IPS-NIHi7 (cell line): ENCODE results near the gene WEE1.
A peak's percentile ranks its signal among the peaks of the same experiment; 100 is the strongest.
"Not testable (repeated sequence)": the region's sequence is repeated elsewhere in the genome, so short reads cannot be mapped to it uniquely, and the experiment has no call there.

Experiments
- DNase-seq: peaks from one replicate; pipeline ENCODE4 v3.0.0; 2012; ENCODE audit warnings: mixed read lengths; ENCODE audit errors: extremely low spot score

Gene WEE1

DNA sequence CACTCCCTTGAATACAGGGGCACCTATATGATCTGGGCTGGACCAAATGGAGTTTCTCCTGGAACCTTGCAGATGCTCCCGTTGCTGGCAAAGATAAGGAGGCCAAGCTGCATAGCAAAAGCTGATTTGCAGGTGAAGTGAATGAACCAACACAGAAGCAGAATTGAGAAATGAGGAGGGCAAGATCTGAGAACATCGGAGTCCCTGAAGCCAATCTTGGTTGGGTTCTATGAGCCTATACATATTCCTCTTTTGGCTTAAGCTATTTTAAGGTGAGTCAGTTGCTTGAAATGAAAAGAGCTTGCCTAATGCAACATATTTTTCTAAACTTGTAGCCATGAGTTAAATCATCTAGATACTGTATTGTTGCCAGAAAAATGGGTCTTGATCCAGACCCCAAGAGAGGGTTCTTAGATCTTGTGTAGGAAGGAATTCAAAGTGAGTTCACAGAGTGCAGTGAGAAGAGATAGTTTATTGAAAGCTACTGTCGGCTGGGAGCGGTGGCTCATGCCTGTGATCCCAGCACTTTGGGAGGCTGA is 23.5 kb downstream of the WEE1 start:
- no peak for DNase-seq

DNA sequence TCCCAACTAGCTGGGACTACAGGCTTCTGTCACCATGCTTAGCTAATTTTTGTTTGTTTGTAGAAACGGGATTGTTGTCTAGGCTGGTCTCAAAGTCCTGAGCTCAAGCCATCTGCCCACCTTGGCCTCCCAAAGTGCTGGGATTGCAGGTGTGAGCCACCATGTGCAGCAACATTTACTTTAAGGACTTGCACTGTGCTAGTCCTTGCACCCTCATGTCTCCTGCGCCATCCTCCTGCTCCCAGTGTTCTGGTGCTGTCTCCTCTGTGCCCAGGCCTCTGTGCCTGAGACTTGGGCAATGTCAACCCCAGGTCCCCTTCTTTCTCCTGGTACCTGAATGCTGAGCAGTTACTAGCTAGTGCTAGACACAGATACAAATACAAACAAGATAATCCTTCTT is 26.7 kb downstream of the WEE1 start:
- no peak for DNase-seq

DNA sequence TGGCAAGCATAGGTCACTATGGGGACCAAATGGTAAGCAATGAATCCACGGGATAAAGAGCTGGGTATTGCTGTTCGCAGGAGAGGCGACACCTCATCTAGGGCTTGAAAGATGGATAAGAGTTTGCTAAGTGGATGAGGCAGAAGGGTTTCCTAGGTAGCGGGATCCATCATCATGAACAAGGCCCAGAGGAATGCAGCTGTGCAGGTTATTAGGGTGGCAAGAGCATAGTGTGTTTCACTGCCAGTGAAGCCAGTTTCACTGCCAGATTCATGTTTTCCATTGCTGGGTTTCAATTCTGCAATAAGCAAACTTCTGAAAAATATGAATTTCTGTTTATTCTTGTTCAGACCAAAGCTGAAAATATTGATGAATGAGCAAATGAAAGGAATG is 27.2 kb downstream of the WEE1 start:
- no peak for DNase-seq

DNA sequence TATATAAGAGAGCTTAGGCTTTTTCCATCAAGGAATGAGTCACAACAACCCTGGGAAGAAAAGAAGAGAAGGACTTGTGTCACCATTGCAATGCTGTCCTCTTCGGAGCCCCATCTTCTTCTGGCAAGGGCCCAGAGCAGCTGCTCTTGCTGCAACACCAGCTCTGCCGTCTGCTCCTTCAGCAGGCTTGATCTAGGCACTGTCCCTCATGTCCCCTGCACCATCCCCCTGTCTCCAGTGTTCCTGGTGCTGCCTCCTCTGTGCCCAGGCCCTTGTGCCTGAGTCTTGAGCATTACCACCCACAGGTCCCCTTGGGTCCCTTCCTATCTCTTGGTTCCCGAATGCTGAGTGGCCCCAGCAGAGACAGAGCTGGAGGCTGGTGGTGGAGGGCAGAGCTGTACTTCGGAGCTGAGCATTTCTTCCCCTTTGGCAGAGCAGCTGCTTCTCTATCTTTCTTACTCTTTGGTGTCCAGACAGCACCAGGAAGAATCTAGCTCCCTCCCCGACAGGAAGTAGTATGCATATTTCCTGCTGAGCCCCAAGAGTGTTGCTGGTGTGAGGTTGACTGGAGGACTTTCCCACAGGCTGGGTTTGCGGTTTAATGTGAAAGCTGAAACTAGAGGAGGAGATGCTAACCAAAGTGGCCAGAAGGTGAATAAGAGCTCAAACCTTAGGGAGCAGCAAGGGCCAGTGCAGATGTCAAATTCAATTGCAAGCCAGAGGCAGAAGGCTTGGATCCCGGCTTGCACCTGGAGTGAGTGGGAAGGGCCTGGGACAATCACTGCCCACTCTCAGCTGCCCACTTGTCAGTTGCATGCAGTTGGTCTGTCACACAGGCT is 27.8 kb downstream of the WEE1 start:
- peak; percentile 46 for DNase-seq

DNA sequence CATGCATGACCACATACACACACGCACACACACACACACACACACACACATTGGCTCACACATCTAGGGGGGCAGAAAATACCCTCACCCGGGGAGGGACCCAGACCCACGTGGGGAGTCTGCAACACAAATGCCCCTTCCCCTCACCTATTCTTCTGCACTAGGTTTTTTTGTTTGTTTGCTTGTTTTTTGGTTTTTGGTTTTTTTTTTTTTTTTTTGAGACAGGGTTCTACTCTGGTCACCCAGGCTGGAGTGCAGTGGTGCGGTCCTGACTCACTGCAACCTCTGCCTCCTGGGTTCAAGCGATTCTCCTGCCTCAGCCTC is 28.4 kb downstream of the WEE1 start:
- no peak for DNase-seq

DNA sequence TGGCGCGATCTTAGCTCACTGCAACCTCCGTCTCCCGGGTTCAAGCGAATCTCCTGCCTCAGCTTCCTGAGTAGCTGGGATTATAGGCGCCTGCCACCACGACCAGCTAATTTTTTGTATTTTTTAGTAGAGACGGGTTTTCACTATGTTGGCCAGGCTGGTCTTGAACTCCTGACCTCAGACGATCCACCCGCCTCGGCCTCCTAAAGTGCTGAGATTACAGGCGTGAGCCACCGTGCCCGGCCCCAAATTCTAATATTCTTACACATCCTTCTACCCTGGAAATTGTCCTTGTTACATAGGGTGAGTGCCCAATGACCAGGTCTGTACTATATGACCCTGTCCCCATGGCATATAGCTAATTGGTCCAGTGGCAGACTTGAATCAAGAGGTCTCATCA is 29.7 kb downstream of the WEE1 start:
- not testable (repeated sequence) for DNase-seq

DNA sequence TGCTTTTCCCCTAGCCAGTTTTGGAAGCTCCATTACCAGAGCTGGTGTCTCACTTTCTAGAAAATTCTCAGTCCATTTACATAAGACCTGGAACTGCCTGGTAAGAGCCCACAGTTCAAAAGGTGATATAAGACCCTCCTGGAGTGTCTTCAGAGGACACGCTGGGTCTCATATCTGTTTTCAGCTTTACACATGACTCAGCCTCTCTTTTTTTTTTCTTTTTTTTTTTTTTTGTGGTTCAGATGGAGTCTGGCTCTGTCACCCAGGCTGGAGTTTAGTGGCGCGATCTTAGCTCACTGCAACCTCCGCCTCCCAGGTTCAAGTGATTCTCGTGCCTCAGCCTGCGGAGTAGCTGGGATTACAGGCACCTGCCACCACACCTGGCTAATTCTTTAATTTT is 30.7 kb downstream of the WEE1 start:
- no peak for DNase-seq

DNA sequence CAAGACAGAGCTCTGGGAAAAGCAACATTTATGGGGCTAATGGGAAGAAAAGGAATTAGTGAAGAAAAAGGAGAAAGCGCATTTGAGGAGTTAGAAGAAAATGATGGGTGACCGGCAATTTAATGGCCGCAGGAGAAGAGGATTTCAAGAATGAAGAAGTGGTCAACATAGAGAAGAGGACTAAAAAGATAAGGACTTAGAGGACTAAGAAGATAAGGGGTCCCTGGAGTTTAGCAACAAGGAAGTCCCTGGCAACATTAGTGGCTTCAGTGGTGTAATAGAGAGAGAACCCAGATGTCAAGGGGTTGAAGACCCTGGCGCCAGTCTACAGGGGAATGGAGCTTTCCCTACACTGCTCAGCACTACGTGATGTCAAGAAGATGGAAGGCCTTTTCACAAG is 32.3 kb downstream of the WEE1 start:
- no peak for DNase-seq

DNA sequence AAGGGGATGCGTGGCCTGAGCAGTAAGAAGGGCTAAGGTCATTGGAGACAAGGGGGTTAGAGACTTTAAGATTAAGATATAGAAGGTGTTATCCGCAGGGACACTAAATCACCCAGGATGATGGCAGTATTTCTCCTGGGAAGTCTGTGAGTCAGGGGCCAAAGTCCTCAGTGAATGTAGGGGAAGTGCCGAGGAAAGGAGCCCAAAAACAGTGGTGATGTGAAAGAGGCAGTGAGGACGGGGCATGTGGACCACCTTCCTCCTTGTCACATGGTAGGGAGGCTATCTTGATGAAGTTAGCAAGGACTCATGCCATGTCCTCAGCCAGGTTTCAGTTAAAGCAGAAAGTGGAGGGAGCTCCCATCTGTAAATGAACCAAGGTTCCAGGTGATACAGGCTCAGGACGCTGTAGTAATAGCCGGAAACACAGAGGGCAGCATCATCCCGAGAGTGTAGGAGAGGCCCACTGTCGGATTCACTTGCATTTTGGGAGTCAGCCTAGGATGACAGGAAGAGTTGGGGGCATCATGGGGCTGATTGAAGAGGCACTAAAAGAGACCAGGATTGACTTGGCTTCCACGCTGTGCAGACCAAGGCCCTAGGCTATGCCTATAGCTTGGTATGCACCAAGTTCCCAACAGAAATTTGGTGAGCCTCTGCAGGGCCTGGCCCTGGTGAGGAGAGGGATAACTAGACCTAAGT is 33.5 kb downstream of the WEE1 start:
- peak; percentile 37 for DNase-seq

DNA sequence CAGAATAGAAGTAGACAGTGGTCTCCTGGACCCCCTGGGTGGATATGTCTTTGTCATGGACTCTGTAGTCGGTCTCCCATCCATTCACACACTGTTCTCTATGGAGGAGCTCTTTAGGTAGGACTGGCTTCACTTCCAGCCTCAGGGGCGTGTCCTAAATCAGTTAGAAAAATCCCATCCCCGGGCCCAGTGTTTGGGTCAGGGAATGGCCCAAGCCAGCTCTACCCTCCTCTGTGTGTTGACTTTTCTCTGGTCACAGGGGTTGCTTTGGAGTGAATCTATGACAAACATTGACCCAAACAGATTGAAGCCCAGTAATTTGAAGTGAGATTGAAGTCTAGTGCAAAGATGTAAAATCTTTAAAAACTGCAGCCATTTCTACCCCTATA is 34.0 kb downstream of the WEE1 start:
- DNase-seq: peak; percentile 31

DNA sequence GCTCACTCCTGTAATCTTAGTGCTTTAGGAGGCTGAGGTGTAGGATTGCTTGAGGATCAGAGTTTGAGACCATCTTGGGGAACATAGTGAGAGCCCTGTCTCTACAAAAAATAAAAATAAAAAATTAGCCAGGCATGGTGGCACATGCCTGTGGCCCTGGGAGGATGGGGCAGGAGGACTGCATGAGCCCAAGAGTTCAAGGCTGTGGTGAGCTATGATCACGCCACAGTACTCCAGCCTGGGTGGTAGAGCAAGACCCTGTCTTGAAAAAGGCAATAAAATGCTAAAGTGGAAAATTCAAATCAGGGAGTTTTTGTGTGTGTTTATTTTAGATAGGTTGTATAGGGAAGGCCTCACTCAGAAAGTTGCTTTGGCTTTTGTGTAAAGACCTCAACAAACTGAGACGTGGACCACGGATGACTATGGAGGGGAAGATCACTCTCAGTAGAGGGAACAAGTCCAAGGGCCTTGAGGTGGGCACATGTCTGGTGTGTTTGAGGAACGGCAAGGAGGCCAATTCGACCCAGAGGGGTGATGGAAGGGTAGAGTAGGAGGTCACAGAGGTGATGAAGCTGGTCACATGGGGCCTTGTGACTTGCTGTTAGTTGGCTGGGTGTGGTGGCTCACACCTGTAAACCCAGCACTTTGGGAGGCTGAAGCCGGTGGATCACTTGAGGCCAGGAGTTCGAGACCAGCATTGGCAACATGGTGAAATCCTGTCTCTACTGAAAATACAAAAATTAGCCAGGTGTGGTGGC is 35.7 kb downstream of the WEE1 start:
- no peak for DNase-seq

DNA sequence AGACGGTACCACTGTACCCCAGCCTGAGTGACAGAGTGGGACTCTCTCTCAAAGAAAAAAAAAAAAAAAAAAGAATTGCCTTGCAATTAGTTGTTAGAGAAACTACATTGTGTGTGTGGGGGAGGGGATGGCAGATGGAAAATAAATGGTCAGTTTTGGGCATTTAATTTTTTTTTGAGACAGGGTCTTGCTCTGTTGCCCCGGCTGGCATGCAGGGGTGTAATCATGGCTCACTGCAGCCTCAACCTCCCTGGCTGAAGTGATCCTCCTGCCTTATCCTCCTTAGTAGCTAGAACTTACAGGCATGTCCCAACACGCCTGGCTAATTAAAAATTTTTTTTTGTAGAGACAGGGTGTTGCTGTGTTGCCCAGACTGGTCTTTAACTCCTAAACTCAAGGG is 36.4 kb downstream of the WEE1 start:
- no peak for DNase-seq

DNA sequence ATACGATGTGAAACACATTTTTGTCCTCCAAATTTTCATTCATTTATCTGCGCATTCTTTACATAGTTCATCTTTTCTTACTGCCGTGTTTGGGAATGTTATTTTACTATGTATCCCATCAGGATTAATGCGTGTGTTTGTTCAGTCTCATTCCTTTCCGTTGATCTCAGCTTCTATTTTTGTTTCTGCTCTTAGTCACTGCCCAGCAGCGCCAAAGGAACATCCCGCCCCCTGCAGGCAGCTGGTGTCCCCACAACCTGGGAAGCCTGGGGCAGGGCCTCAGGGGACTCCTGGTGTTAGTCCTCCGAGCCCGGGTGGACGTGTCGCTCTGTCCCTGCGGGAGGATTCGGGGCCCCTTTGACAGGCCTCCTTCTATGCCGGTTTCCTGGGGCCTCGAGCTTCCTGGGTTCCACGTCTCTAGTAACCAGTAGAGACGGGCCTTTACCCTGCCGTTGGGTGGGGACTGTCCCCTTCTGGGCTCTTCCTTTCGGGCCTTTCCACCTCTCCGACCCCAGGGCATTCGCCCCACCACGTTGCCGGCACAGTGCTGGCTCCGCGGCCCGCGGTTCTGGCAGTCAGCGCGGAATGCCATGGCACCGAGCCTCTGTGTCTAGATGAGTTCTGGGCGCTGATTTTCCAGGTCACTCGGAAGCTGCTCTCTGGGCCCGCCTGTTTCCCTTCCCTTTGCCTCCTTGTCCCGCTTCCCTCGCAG is 39.8 kb downstream of the WEE1 start:
- DNase-seq: peak; percentile 92

DNA sequence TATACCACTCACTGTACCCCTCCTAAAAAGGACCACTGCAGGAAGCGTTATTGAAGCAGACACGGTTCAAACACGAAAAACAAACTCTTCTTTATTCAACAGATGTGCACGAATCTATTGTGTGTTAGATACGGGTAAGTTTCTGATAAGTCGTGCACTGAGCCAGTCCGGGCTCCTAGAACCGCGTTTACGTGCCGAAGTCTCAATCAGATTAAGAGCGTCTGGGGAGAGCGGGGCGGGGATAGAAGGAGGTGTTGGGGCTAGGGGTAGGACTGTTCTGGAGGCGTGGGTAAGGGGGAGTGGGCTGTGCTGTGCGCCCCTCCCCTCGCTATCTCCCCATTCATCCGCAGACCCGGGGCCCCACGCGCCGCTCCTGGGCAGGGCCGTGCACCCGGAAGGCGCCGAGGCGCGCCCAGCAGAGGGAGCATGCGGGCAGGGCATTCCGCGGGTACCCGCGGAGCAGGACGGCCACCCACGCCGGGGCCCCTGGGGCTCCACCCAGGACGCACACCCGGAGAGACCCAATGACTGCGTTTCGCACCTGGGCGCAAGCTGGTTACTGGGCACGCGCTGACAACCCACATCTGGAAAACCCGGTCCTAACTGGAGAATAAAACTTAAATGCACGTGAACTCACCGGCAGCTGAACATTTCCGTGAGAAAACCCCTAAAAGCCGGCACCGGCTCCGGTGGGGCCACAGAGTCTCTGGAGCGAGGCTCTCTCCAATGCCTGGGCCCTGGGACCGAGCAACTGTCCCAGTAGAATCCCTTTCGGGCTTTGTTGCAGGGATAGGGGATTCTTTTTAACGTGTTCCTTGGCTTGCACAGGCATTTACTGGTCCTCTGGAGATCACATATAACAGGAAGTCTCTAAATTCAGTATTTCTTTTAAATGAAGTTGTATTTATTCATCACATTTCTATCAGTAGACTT is 40.6 kb downstream of the WEE1 start:
- peak; percentile 80 for DNase-seq

DNA sequence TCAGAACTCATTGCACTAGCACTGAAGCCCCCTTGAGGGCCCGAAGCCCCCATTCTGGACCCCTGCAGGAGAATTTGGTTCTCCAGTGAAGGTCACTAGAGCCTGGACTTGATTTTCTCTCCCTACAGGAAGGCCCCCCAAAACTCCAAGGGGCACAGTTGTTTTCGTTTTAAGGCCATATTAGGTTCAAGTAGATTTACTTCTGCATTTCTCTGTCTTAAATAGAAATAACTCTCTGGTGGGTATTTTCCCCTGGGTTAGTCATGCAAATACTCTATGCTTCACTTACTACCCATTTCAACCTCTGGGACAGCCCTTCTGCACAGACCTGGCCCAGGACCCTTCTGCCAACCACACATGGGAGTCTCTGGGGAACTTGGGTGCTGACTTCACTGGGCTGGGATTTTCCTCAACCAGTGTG is 41.6 kb downstream of the WEE1 start:
- DNase-seq: no peak

DNA sequence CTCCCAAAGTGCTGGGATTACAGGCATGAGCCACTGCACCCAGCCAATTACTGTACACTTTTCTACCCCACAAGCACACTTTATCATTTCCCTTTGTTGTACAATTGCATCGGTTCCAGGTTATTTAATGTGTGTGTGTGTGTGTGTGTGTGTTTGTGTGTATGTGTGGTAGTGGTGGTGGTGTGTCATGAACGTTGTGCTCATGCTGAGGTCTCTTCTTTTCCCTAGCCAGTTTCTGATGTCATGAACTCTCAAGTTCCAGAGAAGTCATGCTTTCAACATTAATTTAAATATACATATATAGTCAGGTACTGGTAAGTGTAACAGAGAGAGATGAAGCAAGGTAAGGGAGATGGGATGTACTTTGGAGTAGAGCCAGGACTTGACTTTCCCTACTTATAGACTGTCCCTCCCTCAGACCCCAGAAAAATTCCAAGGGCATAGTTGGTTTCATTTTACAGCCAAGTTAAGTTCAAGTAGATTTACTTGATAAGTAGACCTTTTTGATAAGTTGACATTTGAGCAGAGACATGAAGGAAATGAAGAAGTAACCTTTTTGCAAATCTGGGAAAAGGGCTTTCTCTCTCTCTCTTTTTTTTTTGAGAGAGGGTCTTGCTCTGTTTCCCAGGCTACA is 42.7 kb downstream of the WEE1 start:
- DNase-seq: no peak

DNA sequence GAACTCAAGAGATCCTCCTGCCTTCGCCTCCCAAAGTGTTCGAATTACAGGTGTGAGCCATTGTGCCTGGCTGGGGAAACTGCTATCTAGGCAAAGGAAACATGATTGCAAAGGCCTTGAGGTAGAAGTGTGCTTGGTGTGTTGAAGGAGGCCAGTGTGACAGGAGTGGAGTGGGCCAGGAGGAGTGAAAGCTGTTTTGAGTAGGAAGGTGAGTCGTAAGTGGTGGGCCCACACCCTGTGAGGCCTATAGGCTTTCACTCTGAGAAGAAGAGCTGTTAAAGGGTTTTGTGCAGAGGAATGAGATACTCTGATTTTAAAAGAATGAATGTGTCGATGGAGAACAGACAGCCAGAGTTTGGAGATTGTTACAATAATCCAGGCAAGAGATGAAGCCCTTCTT is 43.4 kb downstream of the WEE1 start:
- no peak for DNase-seq

DNA sequence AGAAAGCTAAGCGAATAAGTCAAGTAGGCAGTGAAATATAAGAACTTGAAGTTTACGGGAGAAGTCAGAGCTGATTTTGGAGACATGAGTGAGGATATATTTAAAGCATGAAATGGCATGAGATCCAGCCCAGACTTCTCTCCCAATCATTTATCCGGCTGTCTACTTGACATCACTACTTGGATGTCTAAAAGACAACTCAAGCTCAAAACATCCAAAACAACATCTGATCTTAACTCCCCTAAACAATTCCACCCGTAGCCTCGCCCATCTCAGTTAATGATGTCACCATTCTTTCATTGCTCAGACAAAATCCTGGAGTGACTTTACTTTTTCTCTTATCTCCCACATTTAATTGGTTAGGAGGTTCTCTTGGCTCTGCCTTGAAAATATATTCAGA is 44.5 kb downstream of the WEE1 start:
- no peak for DNase-seq

DNA sequence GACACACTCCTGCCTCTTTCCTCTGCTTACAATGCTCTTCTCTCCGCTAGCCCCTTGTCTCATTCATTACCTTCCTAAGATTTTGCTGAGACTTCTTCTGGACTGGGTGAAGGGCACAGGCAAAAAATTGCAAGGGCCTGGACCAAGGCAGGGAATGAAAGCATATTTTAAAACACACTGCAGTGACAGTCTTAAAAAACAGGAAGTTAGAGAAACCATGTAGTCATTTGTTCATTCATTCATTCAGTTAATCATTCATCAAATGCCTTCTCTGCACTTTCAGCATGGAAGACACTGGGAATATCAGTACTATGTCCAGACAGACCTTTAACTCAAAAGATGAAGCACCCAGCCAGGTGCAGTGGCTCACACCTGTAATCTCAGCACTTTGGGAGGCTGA is 45.5 kb downstream of the WEE1 start:
- DNase-seq: no peak

DNA sequence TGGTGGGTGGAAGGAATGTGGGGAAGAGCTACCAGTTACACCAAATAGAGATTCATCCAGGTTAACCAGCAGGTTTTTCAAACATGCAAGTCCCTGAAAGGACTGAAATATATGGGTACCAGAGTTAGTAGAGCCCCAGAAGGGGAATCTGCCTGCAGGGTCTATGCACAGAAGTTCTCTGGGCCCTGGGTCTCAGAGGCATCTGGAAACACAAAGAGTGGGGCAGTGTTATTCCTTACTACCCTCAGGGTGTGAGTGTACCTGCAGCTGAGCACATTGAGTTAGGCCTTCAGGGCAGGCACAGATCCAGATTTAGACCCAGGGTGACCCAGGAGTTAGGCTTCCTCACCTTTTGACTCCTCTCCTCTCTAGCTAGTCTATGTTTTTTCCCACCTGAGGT is 46.5 kb downstream of the WEE1 start:
- DNase-seq: no peak
